Brain microvascular endothelial cell (primary cell): ENCODE measurements around the gene CCDC181.

Experiments used
- DNase-seq: peaks from one replicate; pipeline ENCODE4 v3.0.0-alpha.2; 2020
- H3K27ac ChIP-seq: fragments of 250-450 bp; sonication (Bioruptor Pico); 2 replicates; pipeline ENCODE4 v1.5.1; 2020; ENCODE audit warnings: mild to moderate bottlenecking, moderate library complexity
- H3K27me3 ChIP-seq: fragments of 250-450 bp; sonication (Bioruptor Pico); replicated peaks from 2 replicates; pipeline ENCODE4 v1.5.1; 2020; ENCODE audit warnings: mild to moderate bottlenecking
- H3K36me3 ChIP-seq: fragments of 250-450 bp; sonication (Bioruptor Pico); replicated peaks from 2 replicates; pipeline ENCODE4 v1.5.1; 2020; ENCODE audit warnings: mild to moderate bottlenecking
- H3K4me3 ChIP-seq: 2 replicates; pipeline ENCODE4 v1.5.1; 2011; ENCODE audit warnings: low read depth, mild to moderate bottlenecking, control low read depth, low read length, moderate library complexity
- CTCF ChIP-seq: IDR thresholded peaks from 2 replicates; pipeline ENCODE4 v1.5.1; 2011; ENCODE audit warnings: low read depth, mild to moderate bottlenecking, moderate library complexity, low read length, control low read depth, inconsistent platforms; ENCODE audit errors: missing control alignments
- in situ Hi-C: cut with HindIII; loops from 2 replicates; pipeline ENCODE4 v1.10.0; 2017; ENCODE audit warnings: low sequenced_read_pairs, low pct_ligation_motif_present

CCDC181 gene

DNA sequence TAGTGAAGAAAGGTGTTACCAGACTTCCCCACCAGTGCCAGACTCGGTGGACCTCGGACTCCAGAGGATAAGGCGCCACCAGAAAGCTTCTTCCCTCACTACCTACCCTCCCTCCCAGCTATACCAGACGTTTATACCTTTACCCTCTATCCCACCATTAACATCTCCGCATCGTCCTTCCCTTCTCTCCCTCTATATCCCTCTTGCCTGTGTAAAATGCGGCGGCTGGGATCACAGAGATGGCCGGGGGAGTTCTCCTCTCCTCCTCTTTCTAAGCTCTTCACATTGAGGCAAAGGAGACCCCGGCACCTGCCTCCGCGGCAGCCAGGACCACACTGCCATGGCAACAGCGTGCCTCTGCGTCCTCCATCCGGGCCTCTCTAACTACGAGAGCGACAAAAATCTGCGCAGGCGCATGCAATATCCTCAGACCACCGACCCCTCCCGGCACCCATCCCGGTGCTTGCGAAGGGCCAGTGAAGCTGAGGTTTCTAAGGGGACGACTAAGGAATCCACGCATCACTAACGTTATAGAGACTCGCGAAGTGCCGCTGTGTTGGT, at the start of gene CCDC181:
Gene CCDC181 (minus strand): TSS at position 394 of the 561 bp plus-strand sequence. CDS start 2,547 bp downstream, outside the sequence.
- Histone ChIP-seq H3K27ac (no peak within 1 kb of the TSS), H3K4me3 (peak within 1 kb of the TSS; percentile 68), H3K27me3 (peaks cover 1% of the 10 kb centered on the region), H3K36me3 (no peaks in the 10 kb centered on the region)
- no peak for TF ChIP-seq CTCF
- in situ Hi-C loops, result no loop called here
- peak; percentile 67 for DNase-seq

- Histone ChIP-seq H3K27ac (no peak overlapping the region), H3K27me3 (no peaks in the 10 kb centered on the region), H3K4me3 (no peak overlapping the region), H3K36me3 (peaks cover 4% of the 10 kb centered on the region)
- TF ChIP-seq CTCF, result no peak
- DNase-seq, result no peak
- in situ Hi-C loops, result no loop called here
These were observed 48.6 kb upstream of the CCDC181 start for GRCh38 chr1:169475806-169476387.

DNA sequence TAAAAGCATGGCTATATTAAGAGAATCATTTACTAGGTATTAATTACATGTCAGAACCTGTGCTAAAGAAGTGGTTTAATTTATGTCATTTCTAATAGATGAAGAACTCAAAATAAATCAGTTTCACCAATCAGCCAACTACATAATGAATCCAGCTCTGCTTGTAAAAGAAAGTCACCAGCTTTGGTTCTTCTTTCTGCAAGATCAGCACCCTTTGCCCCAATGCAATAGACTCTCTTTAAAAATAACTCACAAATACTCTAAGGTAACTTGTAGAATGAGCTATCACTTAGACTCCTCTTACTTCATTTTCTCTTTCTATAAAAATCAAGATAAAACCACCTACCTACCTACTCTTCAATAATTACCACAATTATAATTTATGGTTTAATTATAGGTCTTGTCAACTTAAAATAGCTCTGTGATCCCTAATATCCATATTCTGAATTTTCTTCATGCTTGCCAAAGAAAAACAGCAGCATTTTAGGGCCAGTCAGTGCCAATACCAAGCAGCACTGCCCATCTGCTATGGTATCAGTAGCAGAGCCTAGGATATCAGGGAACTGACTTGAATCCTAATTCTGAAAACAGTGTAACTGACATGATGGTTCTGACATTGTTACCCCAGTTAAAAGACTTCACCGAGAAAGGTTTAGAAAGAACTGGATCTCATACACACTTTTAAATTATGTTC, 47.2 kb upstream of the CCDC181 start:
- peaks cover 4% of the 10 kb centered on the region for H3K36me3 ChIP-seq
- H3K4me3 ChIP-seq, result no peak overlapping the region
- in situ Hi-C loops, result no loop called here
- no peaks in the 10 kb centered on the region for H3K27me3 ChIP-seq
- no peak for TF ChIP-seq CTCF
- H3K27ac ChIP-seq, result no peak overlapping the region
- no peak for DNase-seq

DNA sequence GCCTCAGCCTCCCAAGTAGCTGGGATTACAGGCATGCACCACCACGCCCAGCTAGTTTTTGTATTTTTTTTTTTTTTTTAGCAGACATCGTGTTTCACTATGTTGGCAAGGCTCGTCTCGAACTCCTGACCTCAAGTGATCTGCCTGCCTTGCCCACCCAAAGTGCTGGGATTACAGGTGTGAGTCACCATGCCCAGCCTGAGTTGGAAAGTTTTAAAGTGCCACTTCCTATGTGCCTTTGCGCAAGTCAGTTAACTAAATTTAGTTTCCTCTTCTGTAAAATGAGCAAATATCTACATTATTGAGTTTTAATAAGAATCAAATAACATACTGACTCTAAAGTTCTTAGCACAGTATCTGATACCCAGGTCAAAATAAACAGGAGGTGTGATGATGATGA, 46.1 kb upstream of the CCDC181 start:
- in situ Hi-C loops, result no loop called here
- Histone ChIP-seq H3K27me3 (no peaks in the 10 kb centered on the region), H3K27ac (no peak overlapping the region), H3K36me3 (peaks cover 4% of the 10 kb centered on the region), H3K4me3 (no peak overlapping the region)
- DNase-seq, result no peak
- TF ChIP-seq CTCF, result no peak

DNA sequence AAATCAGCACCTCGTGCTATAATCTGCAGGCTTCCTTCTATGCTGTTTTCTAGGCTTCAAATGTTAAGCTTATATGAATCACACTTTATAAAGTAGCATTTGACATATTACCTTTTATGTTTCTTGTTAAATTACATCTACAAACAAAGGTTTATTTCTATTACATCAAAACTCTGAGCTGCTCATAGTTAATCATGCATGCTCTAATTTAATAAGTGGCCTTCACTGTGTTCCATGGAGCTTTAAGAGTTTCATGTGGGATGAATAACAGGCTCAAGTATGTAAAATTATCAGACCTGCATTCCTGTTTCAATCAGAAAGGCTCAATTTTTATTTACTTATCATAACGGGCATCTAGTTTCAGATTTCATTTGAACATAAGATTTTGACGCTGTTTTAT, 45.5 kb upstream of the CCDC181 start:
- Histone ChIP-seq H3K36me3 (peaks cover 4% of the 10 kb centered on the region), H3K4me3 (no peak overlapping the region), H3K27ac (no peak overlapping the region), H3K27me3 (no peaks in the 10 kb centered on the region)
- DNase-seq, result no peak
- in situ Hi-C loops, result no loop called here
- no peak for TF ChIP-seq CTCF
